Hepatocyte (in vitro differentiated cells): ENCODE results near the gene SLC13A5. TPM values are rescaled to one million over a fixed set of nuclear protein-coding genes. Genes with fewer than 3 reads are reported as not detected.
A peak's percentile ranks its signal among the peaks of the same experiment; 100 is the strongest.

ENCODE experiments used
- DNase-seq: peaks from one replicate; pipeline ENCODE4 v3.0.0-alpha.2; 2016; ENCODE audit warnings: low spot score
- H2AFZ ChIP-seq: fragments of 200-600 bp; sonication (generic); 2 replicates; pipeline ENCODE4 v1.6.0; 2016; ENCODE audit warnings: antibody characterized with exemption, mild to moderate bottlenecking
- H3K27ac ChIP-seq: fragments of 200-600 bp; sonication (generic); 2 replicates; pipeline ENCODE4 v1.5.1; 2016; ENCODE audit warnings: mild to moderate bottlenecking
- H3K27me3 ChIP-seq: fragments of 200-600 bp; sonication (generic); 2 replicates; pipeline ENCODE4 v1.6.1; 2016
- H3K36me3 ChIP-seq: fragments of 200-600 bp; sonication (generic); replicated peaks from 2 replicates; pipeline ENCODE4 v1.5.1; 2016; ENCODE audit warnings: low read depth; ENCODE audit not compliant: insufficient read depth
- H3K4me1 ChIP-seq: fragments of 200-600 bp; sonication (generic); 2 replicates; pipeline ENCODE4 v1.5.1; 2016; ENCODE audit warnings: mild to moderate bottlenecking, moderate library complexity; ENCODE audit not compliant: insufficient read depth
- H3K4me2 ChIP-seq: fragments of 200-600 bp; sonication (generic); 2 replicates; pipeline ENCODE4 v1.6.0; 2016
- H3K4me3 ChIP-seq: fragments of 200-600 bp; sonication (generic); 2 replicates; pipeline ENCODE4 v1.5.1; 2016; ENCODE audit warnings: mild to moderate bottlenecking
- H3K79me2 ChIP-seq: fragments of 200-600 bp; sonication (generic); 2 replicates; pipeline ENCODE4 v1.6.0; 2017; ENCODE audit warnings: mild to moderate bottlenecking
- H3K9me2 ChIP-seq: fragments of 200-600 bp; sonication (generic); replicated peaks from 2 replicates; pipeline ENCODE4 v1.6.0; 2017; ENCODE audit warnings: mild to moderate bottlenecking; ENCODE audit not compliant: insufficient read depth
- H3K9me3 ChIP-seq: fragments of 200-600 bp; sonication (generic); 2 replicates; pipeline ENCODE4 v1.5.1; 2016; ENCODE audit warnings: low read depth, mild to moderate bottlenecking
- H4K20me1 ChIP-seq: fragments of 200-600 bp; sonication (generic); 2 replicates; pipeline ENCODE4 v1.6.0; 2016; ENCODE audit warnings: mild to moderate bottlenecking; ENCODE audit not compliant: insufficient read depth, poor library complexity, severe bottlenecking
- CTCF ChIP-seq: fragments of 200-600 bp; sonication (generic); IDR thresholded peaks from 2 replicates; pipeline ENCODE4 v1.5.1; 2016; ENCODE audit warnings: antibody characterized with exemption, mild to moderate bottlenecking; ENCODE audit not compliant: poor library complexity
- EZH2 ChIP-seq: fragments of 200-600 bp; sonication (generic); IDR thresholded peaks from 2 replicates; pipeline ENCODE4 v1.6.1; 2016; ENCODE audit warnings: antibody characterized with exemption, mild to moderate bottlenecking, borderline replicate concordance
- EZH2phosphoT487 ChIP-seq: fragments of 200-600 bp; sonication (generic); IDR thresholded peaks from one replicate; pipeline ENCODE4 v1.6.1; 2018; ENCODE audit warnings: antibody characterized with exemption, mild to moderate bottlenecking, low read depth, moderate library complexity; ENCODE audit not compliant: unreplicated experiment, severe bottlenecking
- WGBS: methylation state at CpG from one replicate; pipeline ENCODE4 v1.1.6; 2016; ENCODE audit warnings: low lambda C conversion rate; ENCODE audit errors: missing lambda C conversion rate; 5-methylcytosine and 5-hydroxymethylcytosine counted together
- polyA plus RNA-seq: library from polyadenylated mRNA; unstranded; fragments of >200 nt; fragmentation: Nextera tagmentation; extraction: Ambion mirVana; gene quantifications from 2 replicates; pipeline ENCODE4 v1.2.1, GENCODE V29; 2016
- total RNA-seq: library from RNA; depleted of rRNA; stranded (reverse); fragments of >200 nt; gene quantifications from 2 replicates; pipeline ENCODE4 v1.2.3, GENCODE V29; 2014

SLC13A5 gene
- total and polyA plus RNA-seq, 2 experiments from 2014 or later = 7.3 to 18.5 TPM

GRCh38 chr17:6699997-6700947 lies 12.9 kb downstream of the SLC13A5 start:
- peak; percentile 46 for DNase-seq
- H3K9me2 ChIP-seq = no peaks in the 10 kb centered on the region
- no peaks in the 10 kb centered on the region for H4K20me1 ChIP-seq
- no peaks in the 10 kb centered on the region for H3K79me2 ChIP-seq
- peak overlapping the region; percentile 47 for H3K4me2 ChIP-seq
- H3K27me3 ChIP-seq = no peaks in the 10 kb centered on the region
- WGBS = 33% methylated on average over 16 of the region's 16 CpGs
- peaks cover 18% of the 10 kb centered on the region for H3K4me1 ChIP-seq
- TF ChIP-seq EZH2phosphoT487 (no peak), EZH2 (no peak), CTCF (no peak)
- H3K27ac ChIP-seq = peak overlapping the region; percentile 50
- no peaks in the 10 kb centered on the region for H3K36me3 ChIP-seq
- H3K4me3 ChIP-seq = no peak overlapping the region
- no peaks in the 10 kb centered on the region for H3K9me3 ChIP-seq
- no peak overlapping the region for H2AFZ ChIP-seq

GRCh38 chr17:6698004-6698403 lies 15.2 kb downstream of the SLC13A5 start:
- H4K20me1 ChIP-seq = no peaks in the 10 kb centered on the region
- WGBS = 91% methylated on average over 11 of the region's 11 CpGs
- no peak overlapping the region for H3K4me3 ChIP-seq
- H3K27ac ChIP-seq = no peak overlapping the region
- no peak overlapping the region for H3K4me2 ChIP-seq
- peaks cover 18% of the 10 kb centered on the region for H3K4me1 ChIP-seq
- no peak for TF ChIP-seq EZH2phosphoT487
- no peak overlapping the region for H2AFZ ChIP-seq
- H3K79me2 ChIP-seq = no peaks in the 10 kb centered on the region
- H3K36me3 ChIP-seq = no peaks in the 10 kb centered on the region
- DNase-seq = no peak
- H3K9me3 ChIP-seq = no peaks in the 10 kb centered on the region
- H3K27me3 ChIP-seq = no peaks in the 10 kb centered on the region
- no peaks in the 10 kb centered on the region for H3K9me2 ChIP-seq

GRCh38 chr17:6696906-6697305 lies 16.3 kb downstream of the SLC13A5 start:
- Histone ChIP-seq H2AFZ (no peak overlapping the region), H3K4me2 (no peak overlapping the region), H3K27me3 (no peaks in the 10 kb centered on the region), H3K79me2 (no peaks in the 10 kb centered on the region), H3K27ac (no peak overlapping the region), H3K9me2 (no peaks in the 10 kb centered on the region), H3K9me3 (no peaks in the 10 kb centered on the region), H4K20me1 (no peaks in the 10 kb centered on the region), H3K4me3 (no peak overlapping the region), H3K36me3 (no peaks in the 10 kb centered on the region), H3K4me1 (peaks cover 18% of the 10 kb centered on the region)
- 76% methylated on average over 5 of the region's 5 CpGs for WGBS
- no peak for TF ChIP-seq CTCF
- no peak for DNase-seq

- Histone ChIP-seq H3K27me3 (no peaks in the 10 kb centered on the region), H3K4me1 (peaks cover 17% of the 10 kb centered on the region), H3K4me3 (no peak overlapping the region), H3K9me3 (no peaks in the 10 kb centered on the region), H3K27ac (no peak overlapping the region), H3K9me2 (no peaks in the 10 kb centered on the region), H2AFZ (no peak overlapping the region), H3K4me2 (no peak overlapping the region), H3K79me2 (no peaks in the 10 kb centered on the region), H3K36me3 (no peaks in the 10 kb centered on the region), H4K20me1 (no peaks in the 10 kb centered on the region)
- no peak for DNase-seq
- TF ChIP-seq EZH2 = no peak
- no peak for TF ChIP-seq EZH2phosphoT487
- no peak for TF ChIP-seq CTCF
- WGBS = 92% methylated on average over 13 of the region's 13 CpGs
Observed at GRCh38 chr17:6695565-6695964, 17.6 kb downstream of the SLC13A5 start.
